HepG2 (cell line): Measurements from ENCODE around the gene SIRT6. TPM values are rescaled to one million over a fixed set of nuclear protein-coding genes. Genes with fewer than 3 reads are reported as not detected.

ENCODE experiments used
- ATAC-seq: fragments of 200-7000 bp; cut with Tn5 transposase; 3 replicates; pipeline ENCODE4 v1.9.1; 2020; ENCODE audit warnings: mild to moderate bottlenecking, moderate library complexity
- BruUV-seq: library from RNA; stranded (reverse); fragments of 400-500 nt; replicated peaks from 2 replicates; lab custom pipeline; 2021; lab: Mats Ljungman, UMichigan
- CTCF ChIA-PET: fragments of 300-600 bp; formaldehyde crosslinking; extraction: SDS; loops from one replicate; lab custom pipeline; 2021; ENCODE audit warnings: low total read pairs, inconsistent platforms, low intra/inter-chr PET ratio; lab: Yijun Ruan, JAX
- POLR2A ChIA-PET: fragments of 350-600 bp; sonication (Branson Sonifier 250); formaldehyde crosslinking; loops from one replicate; lab custom pipeline; 2020; ENCODE audit warnings: antibody characterized with exemption, inconsistent platforms; lab: Yijun Ruan, JAX
- DNase-seq: peaks from one replicate; pipeline ENCODE4 v3.0.0-alpha.2; 2015; ENCODE audit warnings: low spot score
- FAIRE-seq: peaks from 3 replicates; lab custom pipeline; 2011; peaks lifted over from hg19 to GRCh38; lab: Jason Lieb, UNC
- H2AFZ ChIP-seq: one replicate; pipeline ENCODE4 v1.6.1; 2011; ENCODE audit warnings: low read length, inconsistent platforms
- H3K27ac ChIP-seq: fragments of 300-600 bp; 3 replicates; pipeline ENCODE4 v1.8.0; 2011; ENCODE audit warnings: mixed run types, mild to moderate bottlenecking, mixed read lengths, low read length, inconsistent platforms; ENCODE audit not compliant: insufficient read depth; ENCODE audit errors: extremely low read length
- H3K27me3 ChIP-seq, 2 experiments: fragments of 200-600 bp in 1 of 2; 2 replicates in 1 of 2; 3 replicates in 1 of 2; pipeline versions ENCODE4 v1.6.0 to v1.8.0; 2011; ENCODE audit warnings: low read length in 2 of 2, mild to moderate bottlenecking in 2 of 2, moderate library complexity in 2 of 2, inconsistent platforms in 1 of 2; ENCODE audit not compliant: insufficient read depth in 2 of 2, control insufficient read depth in 1 of 2
- H3K36me3 ChIP-seq, 2 experiments: fragments of 200-600 bp in 1 of 2; replicated peaks in 1 of 2; 2 replicates in 1 of 2; 3 replicates in 1 of 2; pipeline versions ENCODE4 v1.5.1 to v1.8.0; 2011; ENCODE audit warnings: low read length in 2 of 2, inconsistent platforms in 1 of 2; ENCODE audit not compliant: insufficient read depth in 2 of 2, control insufficient read depth in 1 of 2
- H3K4me1 ChIP-seq: 2 replicates; pipeline ENCODE4 v1.5.1; 2012; ENCODE audit warnings: low read length, inconsistent platforms; ENCODE audit not compliant: insufficient read depth
- H3K4me2 ChIP-seq: 2 replicates; pipeline ENCODE4 v1.6.0; 2011; ENCODE audit warnings: low read depth, low read length, inconsistent platforms
- H3K4me3 ChIP-seq, 3 experiments: fragments of 200-600 bp in 1 of 3; sonication (generic), shearing (Covaris generic) in 1 of 3; replicated peaks in 1 of 3; 2 replicates each; pipeline ENCODE4 v1.5.1; 2011 to 2016; ENCODE audit warnings: low read length in 3 of 3, inconsistent platforms in 2 of 3, low read depth in 2 of 3, mild to moderate bottlenecking in 2 of 3, control low read depth in 1 of 3, mixed read lengths in 1 of 3; ENCODE audit not compliant: insufficient read depth in 1 of 3
- H3K79me2 ChIP-seq: one replicate; pipeline ENCODE4 v1.6.1; 2011; ENCODE audit warnings: low read length, inconsistent platforms; ENCODE audit not compliant: insufficient read depth
- H3K9ac ChIP-seq: 2 replicates; pipeline ENCODE4 v1.6.0; 2011; ENCODE audit warnings: mild to moderate bottlenecking, low read depth, low read length, inconsistent platforms; ENCODE audit not compliant: insufficient read depth
- H3K9me3 ChIP-seq: 2 replicates; pipeline ENCODE4 v1.5.1; 2012; ENCODE audit warnings: mild to moderate bottlenecking, low read length
- H4K20me1 ChIP-seq: 2 replicates; pipeline ENCODE4 v1.6.0; 2011; ENCODE audit warnings: inconsistent platforms, mild to moderate bottlenecking, low read length, moderate library complexity; ENCODE audit not compliant: insufficient read depth
- DNMT1 ChIP-seq: sonication (generic); formaldehyde crosslinking; IDR thresholded peaks from 2 replicates; pipeline ENCODE4 v1.5.1; 2020; ENCODE audit warnings: mild to moderate bottlenecking, missing genetic modification reagents
- ZKSCAN8 ChIP-seq: IDR thresholded peaks from 2 replicates; pipeline ENCODE4 v1.6.1; 2016; ENCODE audit warnings: borderline replicate concordance, missing genetic modification reagents, missing compliant biosample characterization
- ZNF24 ChIP-seq: fragments of 450-650 bp; IDR thresholded peaks from 2 replicates; pipeline ENCODE4 v1.6.1; 2017; ENCODE audit warnings: antibody characterized with exemption, mild to moderate bottlenecking
- ZNF343 ChIP-seq: sonication (generic); formaldehyde crosslinking; IDR thresholded peaks from 2 replicates; pipeline ENCODE4 v1.4.0; 2020; ENCODE audit warnings: mild to moderate bottlenecking, missing genetic modification reagents
- ZNF543 ChIP-seq: sonication (generic); formaldehyde crosslinking; IDR thresholded peaks from 2 replicates; pipeline ENCODE4 v1.4.0; 2020; ENCODE audit warnings: mild to moderate bottlenecking, missing genetic modification reagents
- WGBS: methylation state at CpG from one replicate; pipeline ENCODE4 v1.1.6; 2017; ENCODE audit warnings: low lambda C conversion rate; 5-methylcytosine and 5-hydroxymethylcytosine counted together
- in situ Hi-C: cut with HindIII; loops from 2 replicates; pipeline ENCODE4 v1.10.0; 2017; ENCODE audit warnings: low pct_unique_long_range_greater_than_20kb; ENCODE audit not compliant: extremely low pct_ligation_motif_present
- intact Hi-C: fragments of 100-400 bp; cut with micrococcal nuclease; formaldehyde crosslinking; loops from one replicate; pipeline ENCODE4 v1.10.0; 2022; ENCODE audit not compliant: unreplicated experiment
- polyA plus RNA-seq, 8 experiments: library from polyadenylated mRNA; depleted of rRNA in 3 of 8; stranded (reverse) in 7 of 8; unstranded in 1 of 8; fragments of >200 nt; fragmentation: Illumina TruSeq in 4 of 8; extraction: Trizol in 4 of 8; gene quantifications; 2 replicates each; pipeline versions ENCODE4 v1.2.1 to v1.2.3, GENCODE V29; 2011 to 2016; ENCODE audit warnings: low read depth in 4 of 8, missing spikeins in 1 of 8, mixed read lengths in 1 of 8; ENCODE audit not compliant: insufficient read depth in 1 of 8
- total RNA-seq, 5 experiments: library from RNA; depleted of rRNA; stranded (reverse); fragments of >200 nt; fragmentation: Illumina TruSeq; extraction: Trizol; gene quantifications; 2 replicates each; pipeline ENCODE4 v1.2.3, GENCODE V29; 2016; ENCODE audit warnings: low read depth in 1 of 5

Gene SIRT6
- total and polyA plus RNA-seq, 2 of the 13 experiments (the other 11 are each of a cell fraction or from before 2014, with no cell fraction given) = 11.0 to 18.4 TPM

DNA sequence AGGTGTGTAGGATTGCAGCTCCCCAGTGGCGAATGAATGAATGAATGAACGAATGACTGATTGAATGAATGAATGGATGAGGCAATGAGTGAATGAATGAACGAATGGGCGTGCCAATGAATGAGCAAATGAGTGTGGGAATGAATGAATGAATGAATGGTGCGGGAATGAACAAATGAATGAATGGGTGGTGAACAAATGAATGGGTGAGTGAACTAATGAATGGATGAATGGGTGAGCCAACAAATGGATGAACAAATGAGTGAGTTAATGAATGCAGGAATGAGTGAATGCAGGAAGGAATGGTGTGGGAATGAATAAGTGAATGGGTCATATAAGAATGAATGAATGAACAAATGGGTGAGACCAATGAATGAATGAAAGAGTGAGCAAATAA, 14.9 kb upstream of the SIRT6 start:
- FAIRE-seq = no peak
- Histone ChIP-seq H4K20me1 (no peaks in the 10 kb centered on the region), H3K4me3 (no peak overlapping the region), H3K36me3 (no peaks in the 10 kb centered on the region), H3K9me3 (no peaks in the 10 kb centered on the region), H3K4me2 (no peak overlapping the region), H3K9ac (no peak overlapping the region), H3K4me1 (peaks cover 26% of the 10 kb centered on the region), H2AFZ (no peak overlapping the region), H3K79me2 (no peaks in the 10 kb centered on the region), H3K27ac (no peak overlapping the region), H3K27me3 (peaks cover 4 to 45% of the 10 kb centered on the region in 2 experiments; a peak in 4 of 5 replicates)
- no TSS peak for BruUV-seq
- ChIA-PET CTCF (no interaction called here), POLR2A (no interaction called here)
- WGBS = 20% methylated on average over 5 of the region's 5 CpGs
- intact Hi-C loops = no loop called here
- in situ Hi-C loops = no loop called here
- peak; percentile 19; the same call in 1 of the 2 replicates for TF ChIP-seq ZNF24
- no peak for TF ChIP-seq DNMT1 (CRISPR knock-in tag)
- no peak for DNase-seq
- ATAC-seq = no peak

DNA sequence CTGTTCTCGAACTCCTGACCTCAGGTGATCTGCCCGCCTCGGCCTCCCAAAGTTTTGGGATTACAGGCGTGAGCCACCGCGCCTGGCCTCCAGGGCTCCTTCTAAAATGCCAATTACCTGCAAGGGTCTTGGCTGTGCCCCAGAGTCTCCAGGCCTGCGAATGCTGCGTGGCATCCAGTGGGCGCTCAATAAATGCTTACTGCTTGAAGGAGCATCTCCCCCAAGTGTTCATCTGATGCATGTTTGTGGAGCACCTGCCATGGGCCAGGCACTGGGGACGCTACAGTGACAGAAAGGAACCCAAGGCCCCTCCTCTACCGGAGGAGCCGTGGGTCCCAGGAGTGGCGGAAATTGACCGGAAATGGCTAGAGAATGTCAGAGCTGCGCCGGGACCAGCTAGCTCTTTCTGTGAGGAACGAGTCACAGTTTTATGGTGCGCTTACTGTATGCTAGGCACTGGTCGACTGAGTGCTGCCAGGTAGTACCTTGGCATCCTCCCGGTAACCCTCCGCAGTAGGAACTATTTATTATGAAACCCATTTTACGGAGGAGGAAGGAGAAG, 14.3 kb upstream of the SIRT6 start:
- DNase-seq (no peak), ATAC-seq (no peak), FAIRE-seq (no peak)
- Histone ChIP-seq H3K4me3 (no peak overlapping the region), H3K27ac (no peak overlapping the region), H3K4me2 (no peak overlapping the region), H3K79me2 (no peaks in the 10 kb centered on the region), H3K4me1 (peaks cover 26% of the 10 kb centered on the region), H4K20me1 (no peaks in the 10 kb centered on the region), H3K36me3 (no peaks in the 10 kb centered on the region), H3K27me3 (peaks cover 4 to 40% of the 10 kb centered on the region in 2 experiments; a peak in 3 of 5 replicates), H3K9ac (no peak overlapping the region)
- in situ Hi-C loops = no loop called here
- CTCF ChIA-PET = no interaction called here
- no peak for TF ChIP-seq ZNF543 (CRISPR knock-in tag)
- 0 out of 2 replicates have a peak, but pooled peaks have one; percentile 33 for TF ChIP-seq ZKSCAN8 (CRISPR knock-in tag)
- TF ChIP-seq ZNF343 (CRISPR knock-in tag) = no peak
- TF ChIP-seq, all 625 proteins: peak for 1
- no peak overlapping the region for H2AFZ ChIP-seq
- 85% methylated on average over 22 of the region's 22 CpGs for WGBS
- H3K9me3 ChIP-seq = no peaks in the 10 kb centered on the region
- POLR2A ChIA-PET = no interaction called here
- BruUV-seq = no TSS peak
- intact Hi-C loops = no loop called here
